RPMI7951 (cell line): Measurements from ENCODE around the gene KDM6A. TPM values are rescaled to one million over a fixed set of nuclear protein-coding genes. Genes with fewer than 3 reads are reported as not detected.
"Not testable (repeated sequence)": the region's sequence is repeated elsewhere in the genome, so short reads cannot be mapped to it uniquely, and the experiment has no call there.

Source experiments
- DNase-seq: peaks from one replicate; pipeline ENCODE4 v3.0.0-alpha.2; 2012; ENCODE audit warnings: low read depth
- total RNA-seq: library from RNA; depleted of rRNA; stranded (reverse); fragments of >200 nt; shearing (Covaris generic); gene quantifications from 2 replicates; pipeline ENCODE4 v1.2.3, GENCODE V29; 2014

KDM6A gene
- total RNA-seq, 1 experiment from 2014 or later, result 22.0 TPM

DNA sequence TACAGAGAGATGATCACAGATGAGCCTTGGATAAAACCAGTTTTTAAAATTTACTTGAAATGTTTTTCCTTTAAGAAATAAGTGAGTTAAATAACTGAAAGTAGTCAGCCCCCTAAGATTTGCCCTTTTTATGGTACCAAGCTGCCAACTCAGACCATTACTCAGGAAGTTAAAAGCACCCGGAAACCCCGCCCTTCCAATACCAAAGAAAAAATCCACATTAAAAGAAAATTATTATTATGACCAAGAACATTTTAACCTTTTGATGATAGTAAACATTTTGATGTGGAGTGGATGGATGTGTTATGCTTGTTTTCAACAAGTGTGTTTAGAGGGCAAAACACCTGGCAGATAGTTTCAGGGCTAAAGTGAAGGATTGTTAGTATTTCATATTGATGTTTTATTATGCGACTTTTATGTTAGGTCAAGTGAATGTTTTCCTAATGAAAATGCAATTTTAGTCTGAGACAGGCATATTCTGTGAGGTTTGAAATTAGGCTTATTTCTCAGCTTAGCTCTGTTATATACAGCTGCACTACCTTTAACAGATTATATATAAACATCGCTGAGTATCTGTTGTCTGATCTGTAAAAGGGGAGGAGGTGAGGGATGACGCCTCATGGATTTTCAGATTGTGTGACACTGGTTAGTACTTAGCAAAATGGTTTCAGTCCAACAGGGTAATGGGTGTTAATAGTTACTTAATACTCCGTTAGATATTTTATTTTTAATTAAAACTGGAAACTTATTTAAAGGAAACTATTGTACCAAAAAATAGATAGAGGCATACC is 89.0 kb downstream of the KDM6A start:
- no peak for DNase-seq

- DNase-seq, result no peak
Measured at GRCh38 chrX:44962944-44963343, 90.0 kb downstream of the KDM6A start.

GRCh38 chrX:44967221-44967620 is 94.2 kb downstream of the KDM6A start:
- no peak for DNase-seq

- DNase-seq, result no peak
Measured at GRCh38 chrX:44970709-44971108, 97.7 kb downstream of the KDM6A start.

DNA sequence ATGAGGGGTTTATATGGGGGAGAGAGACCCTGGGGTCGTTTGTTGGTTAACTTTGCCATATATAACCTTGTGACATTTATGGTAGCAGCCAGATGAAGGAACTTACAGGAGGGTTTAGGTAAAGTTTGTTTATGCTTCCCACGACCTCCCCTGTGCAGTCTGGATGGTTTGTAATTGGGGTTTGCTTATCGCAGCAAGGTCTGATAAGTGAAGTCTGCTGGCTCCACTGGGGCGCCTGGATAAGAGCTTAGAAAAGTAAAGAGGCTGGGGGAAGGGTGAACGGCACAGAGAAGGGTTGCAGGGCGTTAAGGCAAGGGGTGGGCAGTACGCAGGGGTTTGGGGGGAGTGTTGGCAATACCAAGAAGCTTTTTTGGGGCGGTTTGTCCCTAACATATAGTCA is 98.7 kb downstream of the KDM6A start:
- DNase-seq, result no peak

DNA sequence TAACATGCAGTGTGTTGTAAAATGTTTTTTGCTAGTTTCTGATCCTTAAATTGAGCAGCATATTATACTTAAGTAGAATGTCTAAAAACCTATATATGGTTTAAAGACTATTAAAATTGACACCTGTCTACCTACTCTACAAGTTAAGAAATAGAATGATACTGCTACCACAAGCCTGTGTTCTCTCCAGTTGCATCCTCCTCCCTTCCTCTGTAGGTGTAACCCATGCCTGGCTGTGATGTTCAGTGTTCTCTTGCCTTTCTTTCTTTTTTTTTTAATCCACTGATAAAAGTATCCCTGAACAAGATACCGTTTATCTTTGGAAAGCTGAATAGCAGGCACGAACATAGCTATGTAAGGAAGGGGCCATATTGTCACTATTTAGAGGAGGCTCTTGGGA is 99.1 kb downstream of the KDM6A start:
- DNase-seq, result no peak

GRCh38 chrX:44973420-44973932 is 100.5 kb downstream of the KDM6A start:
- no peak for DNase-seq

DNA sequence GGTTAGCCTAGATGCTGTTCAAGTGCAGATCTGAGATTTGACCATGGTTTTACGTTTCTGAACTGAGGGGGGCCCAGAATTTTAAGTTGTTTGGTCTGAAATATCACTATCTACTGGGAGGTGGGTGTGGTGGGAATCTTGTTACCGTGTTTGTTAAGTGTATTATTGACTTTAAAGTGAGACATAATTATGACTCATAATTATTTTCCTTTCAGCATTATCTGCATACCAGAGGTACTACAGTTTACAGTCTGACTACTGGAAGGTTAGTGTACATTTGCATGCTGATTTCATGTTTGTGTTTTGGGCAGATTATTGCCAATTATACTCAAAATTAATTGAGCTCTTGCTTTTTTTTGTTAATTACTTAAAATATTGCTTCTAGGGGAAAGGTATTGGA is 101.5 kb downstream of the KDM6A start:
- peak; percentile 9 for DNase-seq

- no peak for DNase-seq
Measured at GRCh38 chrX:44975666-44976263, 102.8 kb downstream of the KDM6A start.

DNA sequence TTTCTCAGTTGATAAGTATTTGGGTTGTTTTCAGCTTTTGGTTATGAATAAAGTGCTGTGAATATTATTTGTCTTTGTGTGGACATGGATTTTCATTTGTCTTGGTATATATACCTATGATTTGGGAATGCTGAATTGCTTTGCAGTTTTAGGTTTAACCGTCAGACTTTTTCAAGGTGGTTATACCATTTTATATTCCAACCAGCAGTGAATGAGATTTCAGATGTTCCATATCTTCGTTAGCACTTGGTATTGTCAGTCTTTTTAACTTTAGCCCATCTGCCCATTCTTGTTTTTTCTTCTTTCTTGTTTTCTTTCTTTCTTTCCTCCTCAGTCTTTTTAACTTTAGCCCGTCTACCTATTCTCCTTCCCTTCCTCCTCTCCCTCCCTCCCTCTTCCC is 106.0 kb downstream of the KDM6A start:
- no peak for DNase-seq

DNA sequence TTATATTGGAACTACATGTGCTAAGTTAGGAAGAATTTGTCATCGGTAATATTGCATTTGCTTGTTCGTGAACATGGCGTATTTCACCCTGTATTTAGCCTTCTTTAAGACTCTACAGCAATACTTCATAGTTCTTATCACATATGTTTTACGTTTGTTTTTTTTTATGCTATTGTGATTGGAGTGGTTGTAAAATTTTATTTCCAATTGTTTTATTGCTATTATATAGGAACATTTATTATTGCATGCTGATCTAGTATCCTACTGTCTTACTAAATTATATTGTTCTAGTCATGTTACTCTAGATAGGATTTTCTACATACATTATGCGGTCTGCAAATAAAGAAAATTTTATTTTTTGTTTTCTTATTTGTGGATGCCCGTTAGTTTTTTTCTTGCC is 107.4 kb downstream of the KDM6A start:
- no peak for DNase-seq

GRCh38 chrX:44980883-44981282 is 107.9 kb downstream of the KDM6A start:
- no peak for DNase-seq

DNA sequence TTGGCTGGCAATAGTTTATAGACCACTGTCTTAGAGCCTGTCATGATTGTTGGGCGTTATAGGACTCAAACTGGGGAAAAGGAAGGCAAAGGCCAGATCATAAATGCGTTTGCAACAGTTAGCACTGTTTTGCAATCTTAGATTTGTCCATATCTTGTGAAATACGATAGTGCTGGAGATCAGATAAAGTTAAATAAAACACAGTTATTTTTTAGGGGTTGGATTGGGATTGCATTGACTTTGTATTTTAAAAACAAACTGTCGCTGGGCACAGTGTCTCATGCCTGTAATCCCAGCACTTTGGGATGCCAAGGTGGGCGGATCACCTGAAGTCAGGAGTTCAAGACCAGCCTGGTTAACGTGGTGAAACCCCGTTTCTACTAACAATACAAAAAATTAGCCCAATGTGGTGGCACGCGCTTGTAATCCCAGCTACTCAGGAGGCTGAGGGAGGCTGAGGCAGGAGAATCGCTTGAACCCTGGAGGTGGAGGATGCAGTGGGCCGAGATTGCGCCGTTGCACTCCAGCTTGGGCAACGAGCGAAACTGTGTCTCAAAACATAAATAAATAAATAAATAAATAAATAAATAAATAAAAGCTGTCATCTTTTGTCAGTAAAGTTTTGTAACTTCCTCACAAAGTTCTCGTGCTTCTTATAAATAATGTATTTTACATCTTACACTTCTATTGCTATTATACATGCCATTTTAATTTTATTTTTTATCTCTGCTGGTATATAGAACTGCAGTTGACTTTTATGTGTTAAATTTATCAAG is 117.2 kb downstream of the KDM6A start:
- DNase-seq, result no peak

DNA sequence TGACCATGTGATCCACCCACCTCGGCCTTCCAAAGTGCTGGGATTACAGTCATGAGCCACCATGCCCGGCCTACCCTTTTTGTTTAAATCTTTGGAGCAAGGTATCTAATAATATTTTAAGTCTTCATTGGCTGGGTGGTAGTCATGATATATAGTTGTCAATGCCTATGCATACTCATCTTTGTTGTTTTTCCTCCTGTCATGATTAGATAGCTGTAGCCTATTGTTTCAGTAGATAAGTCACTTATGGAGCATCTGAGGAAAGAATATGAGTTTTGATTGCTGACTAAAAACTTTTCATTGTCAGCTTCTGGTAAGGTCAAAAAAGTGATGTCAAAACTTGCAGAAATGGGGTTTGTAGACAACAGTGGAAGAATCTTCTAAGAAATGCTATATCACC is 119.8 kb downstream of the KDM6A start:
- no peak for DNase-seq

DNA sequence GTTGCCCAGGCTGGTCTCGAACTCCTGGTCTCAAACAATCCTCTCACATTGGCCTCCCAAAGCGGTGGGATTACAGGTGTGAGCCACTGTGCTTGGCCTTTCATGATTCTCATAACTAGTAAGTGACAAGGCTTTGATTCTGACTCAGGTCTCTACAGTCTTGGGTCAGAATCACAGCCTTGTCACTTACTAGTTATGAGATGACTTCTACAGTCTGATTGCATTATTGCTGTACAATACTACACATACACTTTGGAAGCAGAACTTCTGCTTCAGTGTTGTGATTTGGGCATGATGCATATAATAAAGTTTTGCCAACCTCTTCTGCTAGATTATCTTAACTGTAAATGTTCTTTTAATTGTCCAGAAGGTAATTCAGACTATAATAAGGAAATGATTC is 123.3 kb downstream of the KDM6A start:
- no peak for DNase-seq

- DNase-seq, result no peak
Measured at GRCh38 chrX:44997282-44997812, 124.4 kb downstream of the KDM6A start.

GRCh38 chrX:44997888-44998287 is 124.9 kb downstream of the KDM6A start:
- DNase-seq, result no peak

DNA sequence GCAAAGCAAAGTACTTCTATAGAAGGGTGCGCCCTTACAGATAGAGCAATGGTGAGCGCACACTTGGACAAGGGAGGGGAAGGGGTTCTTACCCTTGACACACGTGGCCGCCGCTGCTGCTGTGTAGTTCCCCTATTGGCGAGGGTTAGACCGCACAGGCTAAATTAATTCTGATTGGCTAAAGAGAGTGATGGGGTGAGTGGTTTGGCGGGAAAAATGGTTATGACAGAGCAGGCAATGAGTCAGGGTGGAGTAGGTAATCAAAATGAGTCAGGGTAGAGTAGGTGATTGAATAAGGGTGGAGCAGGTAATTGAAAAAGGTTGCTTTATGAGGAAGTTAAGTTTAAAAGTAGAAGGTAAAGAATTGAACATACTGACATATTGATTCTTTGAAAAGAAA is 126.2 kb downstream of the KDM6A start:
- DNase-seq, result not testable (repeated sequence)

DNA sequence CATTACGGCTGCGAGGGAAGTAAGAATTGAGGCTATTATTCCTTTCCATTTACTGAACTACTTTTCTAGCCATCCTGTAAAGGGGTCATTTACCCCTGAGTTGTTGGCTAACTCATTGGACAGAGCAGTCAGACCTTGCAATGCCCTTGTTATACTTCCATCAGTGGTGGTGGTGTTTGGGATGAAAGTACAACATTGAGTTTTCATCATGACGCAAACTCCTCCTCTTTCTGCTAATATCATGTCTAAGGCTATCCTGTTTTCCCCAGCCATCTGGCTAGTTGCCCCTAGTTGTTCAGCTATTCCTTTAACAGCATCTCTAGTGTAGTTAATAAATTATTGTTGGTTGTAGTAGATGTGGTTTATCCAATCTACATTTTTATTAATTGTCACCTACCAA is 126.9 kb downstream of the KDM6A start:
- DNase-seq, result not testable (repeated sequence)

GRCh38 chrX:45001048-45001447 is 128.1 kb downstream of the KDM6A start:
- no peak for DNase-seq

- DNase-seq, result no peak
Measured at GRCh38 chrX:45003085-45003484, 130.1 kb downstream of the KDM6A start.
